Measurements from ENCODE around the gene TRPM7.
A peak's percentile ranks its signal among the peaks of the same experiment; 100 is the strongest.

Gene TRPM7

GRCh38 chr15:50687302-50687902, 805 bp upstream of the TRPM7 start:
- no peak for TF ChIP-seq CTCF (IDR thresholded peaks at IDR 0.05; ENCODE audit: poor library complexity, severe bottlenecking)
- Histone ChIP-seq H3K27me3 (ENCODE audit: insufficient read depth, poor library complexity, severe bottlenecking) (no peaks in the 10 kb centered on the region), H3K9me3 (ENCODE audit: severe bottlenecking) (no peaks in the 10 kb centered on the region), H3K27ac (ENCODE audit: poor library complexity, severe bottlenecking) (peak overlapping the region; percentile 70), H3K4me1 (ENCODE audit: insufficient read depth, poor library complexity, severe bottlenecking) (peaks cover 21% of the 10 kb centered on the region), H3K36me3 (ENCODE audit: low read depth) (peaks cover 27% of the 10 kb centered on the region), H3K4me3 (ENCODE audit: severe bottlenecking) (peak overlapping the region; percentile 72)
- ATAC-seq (ENCODE audit: low read depth): peak; percentile 9
- DNase-seq (ENCODE audit: low spot score): no peak

- Histone ChIP-seq H3K4me3 (ENCODE audit: severe bottlenecking) (peak overlapping the region; percentile 72), H3K9me3 (ENCODE audit: severe bottlenecking) (no peaks in the 10 kb centered on the region), H3K36me3 (ENCODE audit: low read depth) (peaks cover 41% of the 10 kb centered on the region), H3K27ac (ENCODE audit: poor library complexity, severe bottlenecking) (peak overlapping the region; percentile 70), H3K27me3 (ENCODE audit: insufficient read depth, poor library complexity, severe bottlenecking) (no peaks in the 10 kb centered on the region), H3K4me1 (ENCODE audit: insufficient read depth, poor library complexity, severe bottlenecking) (peaks cover 24% of the 10 kb centered on the region)
- ATAC-seq (ENCODE audit: low read depth) (peak; percentile 72), DNase-seq (ENCODE audit: low spot score) (no peak)
- no peak for TF ChIP-seq CTCF (IDR thresholded peaks at IDR 0.05; ENCODE audit: poor library complexity, severe bottlenecking)
Measured at GRCh38 chr15:50685976-50686468, 575 bp downstream of the TRPM7 start.

GRCh38 chr15:50685191-50685975, 1.2 kb downstream of the TRPM7 start:
- Histone ChIP-seq H3K27me3 (ENCODE audit: insufficient read depth, poor library complexity, severe bottlenecking) (no peaks in the 10 kb centered on the region), H3K9me3 (ENCODE audit: severe bottlenecking) (no peaks in the 10 kb centered on the region), H3K4me1 (ENCODE audit: insufficient read depth, poor library complexity, severe bottlenecking) (peaks cover 24% of the 10 kb centered on the region), H3K36me3 (ENCODE audit: low read depth) (peaks cover 42% of the 10 kb centered on the region), H3K27ac (ENCODE audit: poor library complexity, severe bottlenecking) (peak overlapping the region; percentile 70), H3K4me3 (ENCODE audit: severe bottlenecking) (peak overlapping the region; percentile 72)
- no peak for ATAC-seq (ENCODE audit: low read depth)
- DNase-seq (ENCODE audit: low spot score): no peak
- no peak for TF ChIP-seq CTCF (IDR thresholded peaks at IDR 0.05; ENCODE audit: poor library complexity, severe bottlenecking)

- Histone ChIP-seq H3K4me3 (ENCODE audit: severe bottlenecking) (no peak overlapping the region), H3K9me3 (ENCODE audit: severe bottlenecking) (no peaks in the 10 kb centered on the region), H3K27me3 (ENCODE audit: insufficient read depth, poor library complexity, severe bottlenecking) (no peaks in the 10 kb centered on the region), H3K4me1 (ENCODE audit: insufficient read depth, poor library complexity, severe bottlenecking) (peaks cover 22% of the 10 kb centered on the region), H3K36me3 (ENCODE audit: low read depth) (peaks cover 51% of the 10 kb centered on the region), H3K27ac (ENCODE audit: poor library complexity, severe bottlenecking) (no peak overlapping the region)
- ATAC-seq (ENCODE audit: low read depth) (no peak), DNase-seq (ENCODE audit: low spot score) (no peak)
- no peak for TF ChIP-seq CTCF (IDR thresholded peaks at IDR 0.05; ENCODE audit: poor library complexity, severe bottlenecking)
Measured at GRCh38 chr15:50681467-50681866, 5.1 kb downstream of the TRPM7 start.
